Adrenal gland (tissue), 5 donors: Measurements from ENCODE around the gene MED23.

ENCODE experiments used
- POLR2A ChIP-seq, 2 donors: fragments of 450-650 bp; IDR thresholded peaks; one replicate each; pipeline ENCODE4 v1.6.1; 2017; ENCODE audit warnings: antibody characterized with exemption in 2 of 2, mild to moderate bottlenecking in 2 of 2, moderate library complexity in 1 of 2
- TF ChIP-seq, protein P1 (sequence below), 6 experiments: fragments of 450-650 bp in 4 of 6; fragments of 200-600 bp in 2 of 6; sonication (generic) in 1 of 6; IDR thresholded peaks; 1 replicate in 5 of 6; 2 replicates in 1 of 6; pipeline versions ENCODE4 v1.5.1 to v1.8.0; 2016 to 2021; ENCODE audit warnings: antibody characterized with exemption in 6 of 6, mild to moderate bottlenecking in 2 of 6, moderate library complexity in 1 of 6
- donor health status: DM: no; HTN: no; CAD: no.

DNA sequence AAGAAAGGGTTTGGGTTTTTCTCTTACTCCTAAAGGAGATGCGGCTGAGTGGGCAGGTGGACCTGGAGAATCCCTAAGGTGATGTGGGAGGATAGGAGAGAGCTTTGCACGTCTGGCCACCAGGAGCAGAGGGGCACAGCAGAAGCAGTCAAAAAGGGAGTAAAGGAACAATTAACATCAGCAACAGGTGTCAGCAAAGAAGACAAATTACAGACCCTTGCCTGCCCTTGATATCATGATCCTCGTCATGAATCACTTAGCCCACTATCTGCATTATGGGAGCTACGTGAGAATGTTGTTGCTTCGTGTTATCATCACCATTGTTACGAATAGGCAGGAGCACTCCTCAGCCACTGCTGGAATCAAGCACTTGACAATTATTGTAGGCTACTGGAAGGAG lies 80.6 kb downstream of the MED23 start:
- TF ChIP-seq, protein P1, sequence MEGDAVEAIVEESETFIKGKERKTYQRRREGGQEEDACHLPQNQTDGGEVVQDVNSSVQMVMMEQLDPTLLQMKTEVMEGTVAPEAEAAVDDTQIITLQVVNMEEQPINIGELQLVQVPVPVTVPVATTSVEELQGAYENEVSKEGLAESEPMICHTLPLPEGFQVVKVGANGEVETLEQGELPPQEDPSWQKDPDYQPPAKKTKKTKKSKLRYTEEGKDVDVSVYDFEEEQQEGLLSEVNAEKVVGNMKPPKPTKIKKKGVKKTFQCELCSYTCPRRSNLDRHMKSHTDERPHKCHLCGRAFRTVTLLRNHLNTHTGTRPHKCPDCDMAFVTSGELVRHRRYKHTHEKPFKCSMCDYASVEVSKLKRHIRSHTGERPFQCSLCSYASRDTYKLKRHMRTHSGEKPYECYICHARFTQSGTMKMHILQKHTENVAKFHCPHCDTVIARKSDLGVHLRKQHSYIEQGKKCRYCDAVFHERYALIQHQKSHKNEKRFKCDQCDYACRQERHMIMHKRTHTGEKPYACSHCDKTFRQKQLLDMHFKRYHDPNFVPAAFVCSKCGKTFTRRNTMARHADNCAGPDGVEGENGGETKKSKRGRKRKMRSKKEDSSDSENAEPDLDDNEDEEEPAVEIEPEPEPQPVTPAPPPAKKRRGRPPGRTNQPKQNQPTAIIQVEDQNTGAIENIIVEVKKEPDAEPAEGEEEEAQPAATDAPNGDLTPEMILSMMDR (IDR thresholded peaks at IDR 0.05), result no peak
- TF ChIP-seq POLR2A (IDR thresholded peaks at IDR 0.05), result no peak
